Nephron (organoid): Measurements from ENCODE around the gene SLC39A6.
"Not testable (repeated sequence)": the region's sequence is repeated elsewhere in the genome, so short reads cannot be mapped to it uniquely, and the experiment has no call there.

Experiments used
- H3K27ac Mint-ChIP-seq, 3 experiments: 2 replicates each; pipeline ENCODE4 v1.8.0; 2020; ENCODE audit warnings: mixed read lengths in 3 of 3, mild to moderate bottlenecking in 2 of 3, moderate library complexity in 1 of 3
- H3K27me3 Mint-ChIP-seq: 2 replicates; pipeline ENCODE4 v1.8.0; 2021; ENCODE audit warnings: low read depth, mild to moderate bottlenecking, moderate library complexity, mixed read lengths
- H3K36me3 Mint-ChIP-seq: 2 replicates; pipeline ENCODE4 v1.8.0; 2020; ENCODE audit warnings: low read depth, mixed read lengths
- H3K4me1 Mint-ChIP-seq: 2 replicates; pipeline ENCODE4 v1.8.0; 2020; ENCODE audit warnings: mixed read lengths
- H3K4me3 Mint-ChIP-seq, 3 experiments: 2 replicates each; pipeline ENCODE4 v1.8.0; 2020; ENCODE audit warnings: mild to moderate bottlenecking in 3 of 3, mixed read lengths in 3 of 3, moderate library complexity in 2 of 3
- H3K9me3 Mint-ChIP-seq: 2 replicates; pipeline ENCODE4 v1.8.0; 2020; ENCODE audit warnings: mixed read lengths
- TF ChIP-seq, protein P1 (sequence below), 3 experiments: fragments of 200-600 bp; sonication (generic); IDR thresholded peaks; one replicate each; pipeline ENCODE4 v1.5.0; 2021; ENCODE audit warnings: antibody characterized with exemption in 3 of 3; ENCODE audit not compliant: unreplicated experiment in 3 of 3

SLC39A6 gene

DNA sequence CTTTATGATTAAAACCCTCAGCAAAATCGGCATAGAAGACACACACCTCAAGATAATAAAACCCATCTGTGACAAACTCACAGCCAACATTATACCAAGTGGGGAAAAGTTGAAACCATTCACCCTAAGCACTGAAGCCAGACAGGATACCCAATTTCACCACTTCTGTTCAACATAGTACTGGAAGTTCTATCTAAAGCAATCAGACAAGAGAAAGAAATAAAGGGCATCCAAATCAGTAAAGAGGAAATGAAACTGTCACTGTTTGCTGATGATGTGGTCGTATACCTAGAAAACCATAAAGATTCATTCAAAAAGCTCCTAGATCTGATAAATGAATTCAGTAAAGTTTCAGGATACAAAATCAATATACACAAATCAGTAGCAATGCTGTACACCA, 45.4 kb downstream of the SLC39A6 start:
- Mint-ChIP-seq H3K36me3 (no peaks in the 10 kb centered on the region), H3K4me3 (no peak overlapping the region), H3K27ac (no peak overlapping the region), H3K4me1 (no peaks in the 10 kb centered on the region), H3K27me3 (peaks cover 3% of the 10 kb centered on the region), H3K9me3 (peaks cover 23% of the 10 kb centered on the region)
- TF ChIP-seq, protein P1, sequence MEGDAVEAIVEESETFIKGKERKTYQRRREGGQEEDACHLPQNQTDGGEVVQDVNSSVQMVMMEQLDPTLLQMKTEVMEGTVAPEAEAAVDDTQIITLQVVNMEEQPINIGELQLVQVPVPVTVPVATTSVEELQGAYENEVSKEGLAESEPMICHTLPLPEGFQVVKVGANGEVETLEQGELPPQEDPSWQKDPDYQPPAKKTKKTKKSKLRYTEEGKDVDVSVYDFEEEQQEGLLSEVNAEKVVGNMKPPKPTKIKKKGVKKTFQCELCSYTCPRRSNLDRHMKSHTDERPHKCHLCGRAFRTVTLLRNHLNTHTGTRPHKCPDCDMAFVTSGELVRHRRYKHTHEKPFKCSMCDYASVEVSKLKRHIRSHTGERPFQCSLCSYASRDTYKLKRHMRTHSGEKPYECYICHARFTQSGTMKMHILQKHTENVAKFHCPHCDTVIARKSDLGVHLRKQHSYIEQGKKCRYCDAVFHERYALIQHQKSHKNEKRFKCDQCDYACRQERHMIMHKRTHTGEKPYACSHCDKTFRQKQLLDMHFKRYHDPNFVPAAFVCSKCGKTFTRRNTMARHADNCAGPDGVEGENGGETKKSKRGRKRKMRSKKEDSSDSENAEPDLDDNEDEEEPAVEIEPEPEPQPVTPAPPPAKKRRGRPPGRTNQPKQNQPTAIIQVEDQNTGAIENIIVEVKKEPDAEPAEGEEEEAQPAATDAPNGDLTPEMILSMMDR (IDR thresholded peaks at IDR 0.05; ENCODE audit: unreplicated experiment in 3 of 3), result no peak

DNA sequence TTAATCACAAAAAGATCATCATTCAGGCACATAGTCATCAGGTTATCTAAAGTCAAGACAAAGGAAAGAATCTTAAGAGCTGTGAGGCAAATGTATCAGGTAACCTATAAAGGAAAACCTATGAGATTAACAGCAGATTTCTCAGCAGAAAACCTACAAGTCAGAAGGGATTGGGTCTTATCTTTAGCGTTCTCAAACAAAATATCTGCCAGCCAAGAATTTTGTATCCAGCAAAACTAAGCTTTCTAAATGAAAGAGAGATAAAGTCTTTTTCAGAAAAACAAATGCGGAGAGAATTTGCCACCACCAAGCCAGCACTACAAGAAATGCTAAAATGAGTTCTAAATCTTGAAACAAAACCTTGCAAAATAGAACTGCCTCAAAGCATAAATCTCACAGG, 48.0 kb downstream of the SLC39A6 start:
- H3K4me1 Mint-ChIP-seq, H3K4me3 Mint-ChIP-seq, H3K27me3 Mint-ChIP-seq, H3K36me3 Mint-ChIP-seq, H3K27ac Mint-ChIP-seq: not testable (repeated sequence)
- H3K9me3 Mint-ChIP-seq, result peaks cover 25% of the 10 kb centered on the region

DNA sequence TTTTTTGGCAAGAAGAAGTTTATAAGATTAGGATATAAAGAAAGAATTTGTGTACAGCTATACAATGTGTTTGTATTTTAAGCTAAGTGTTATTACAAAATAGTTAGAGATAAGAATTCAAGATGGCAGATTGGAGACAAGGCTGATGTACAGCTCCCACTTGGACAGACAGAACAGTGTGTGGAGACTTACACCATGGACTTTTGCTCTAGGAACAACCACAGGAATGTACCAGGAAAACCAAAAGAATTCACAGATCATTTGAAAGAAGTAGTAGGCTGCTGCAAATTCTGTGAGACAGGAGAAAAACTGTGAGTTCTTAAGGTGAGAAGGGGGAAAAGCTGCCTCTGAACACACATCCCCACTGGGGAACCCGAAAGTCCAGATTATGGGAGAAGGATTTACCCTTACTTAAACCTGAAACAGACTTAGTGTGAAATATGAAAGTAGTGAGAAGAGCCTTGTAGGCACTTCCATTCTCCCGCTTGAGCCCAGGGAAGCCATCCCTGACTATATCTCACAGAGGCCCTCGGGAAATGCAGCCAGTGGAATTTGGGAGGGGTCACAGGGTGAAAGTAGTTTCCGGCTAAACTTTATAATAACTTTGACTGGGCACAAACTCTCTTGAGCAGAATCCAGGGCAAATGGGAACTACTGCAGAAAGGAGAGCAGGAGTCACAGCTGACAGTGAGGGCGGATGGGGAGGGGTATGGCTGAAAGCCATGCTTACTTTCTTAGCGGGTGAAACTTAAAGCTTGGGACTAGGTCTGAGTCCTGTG, 50.2 kb downstream of the SLC39A6 start:
- TF ChIP-seq, protein P1 (IDR thresholded peaks at IDR 0.05; ENCODE audit: unreplicated experiment in 3 of 3), result no peak
- Mint-ChIP-seq H3K9me3 (peaks cover 24% of the 10 kb centered on the region), H3K4me1 (no peaks in the 10 kb centered on the region), H3K4me3 (no peak overlapping the region), H3K27ac (no peak overlapping the region), H3K27me3 (peaks cover 3% of the 10 kb centered on the region), H3K36me3 (no peaks in the 10 kb centered on the region)

DNA sequence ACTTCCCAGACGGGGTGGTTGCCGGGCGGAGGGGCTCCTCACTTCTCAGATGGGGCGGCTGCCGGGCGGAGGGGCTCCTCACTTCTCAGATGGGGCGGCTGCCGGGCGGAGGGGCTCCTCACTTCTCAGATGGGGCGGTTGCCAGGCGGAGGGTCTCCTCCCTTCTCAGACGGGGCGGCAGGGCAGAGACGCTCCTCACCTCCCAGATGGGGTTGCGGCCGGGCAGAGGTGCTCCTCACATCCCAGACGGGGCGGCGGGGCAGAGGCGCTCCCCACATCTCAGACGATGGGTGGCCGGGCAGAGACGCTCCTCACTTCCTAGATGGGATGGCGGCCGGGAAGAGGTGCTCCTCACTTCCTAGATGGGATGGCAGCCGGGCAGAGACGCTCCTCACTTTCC, 51.4 kb downstream of the SLC39A6 start:
- not testable (repeated sequence) for H3K36me3 Mint-ChIP-seq, H3K27ac Mint-ChIP-seq, H3K27me3 Mint-ChIP-seq, H3K4me3 Mint-ChIP-seq, H3K4me1 Mint-ChIP-seq
- H3K9me3 Mint-ChIP-seq, result peaks cover 23% of the 10 kb centered on the region

DNA sequence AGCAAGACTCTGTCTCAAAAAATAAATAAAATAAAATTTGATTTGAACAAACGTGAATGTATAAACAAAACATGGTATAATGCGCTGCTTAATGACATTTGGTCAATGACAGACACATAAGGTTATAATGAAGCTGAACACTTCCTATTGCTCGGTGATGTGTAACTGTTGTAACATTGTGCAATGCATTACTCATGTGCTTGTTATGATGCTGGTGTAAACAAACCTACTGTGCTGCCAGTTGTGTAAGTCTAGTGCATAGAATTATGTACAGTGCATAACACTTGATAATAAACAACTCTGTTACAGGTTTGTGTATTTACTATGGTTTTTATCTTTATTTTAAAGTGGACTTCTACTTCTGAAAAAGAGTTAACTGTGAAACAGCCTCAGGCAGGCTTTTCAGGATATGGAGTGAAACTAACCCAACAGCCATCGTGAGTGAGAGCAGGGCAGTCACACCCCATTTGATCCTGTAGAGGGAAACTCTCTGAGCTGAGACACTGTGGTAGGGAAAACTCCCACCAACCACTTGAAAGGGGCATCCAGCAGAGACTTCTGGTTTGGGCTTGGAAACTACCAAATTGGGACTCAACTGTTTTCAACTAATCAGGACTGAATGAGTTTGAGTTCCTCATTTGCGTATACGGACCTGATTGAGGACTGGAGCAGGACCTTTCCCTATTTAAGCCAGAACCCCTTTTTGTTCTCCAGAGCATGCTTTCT, 53.1 kb downstream of the SLC39A6 start:
- peak overlapping the region in 1 of 3 experiments; percentile 70 for H3K27ac Mint-ChIP-seq
- no peaks in the 10 kb centered on the region for H3K4me1 Mint-ChIP-seq
- H3K27me3 Mint-ChIP-seq, result peaks cover 7% of the 10 kb centered on the region
- H3K9me3 Mint-ChIP-seq, result peaks cover 14% of the 10 kb centered on the region
- TF ChIP-seq, protein P1 (IDR thresholded peaks at IDR 0.05; ENCODE audit: unreplicated experiment in 3 of 3), result no peak
- no peaks in the 10 kb centered on the region for H3K36me3 Mint-ChIP-seq
- H3K4me3 Mint-ChIP-seq, result no peak overlapping the region

DNA sequence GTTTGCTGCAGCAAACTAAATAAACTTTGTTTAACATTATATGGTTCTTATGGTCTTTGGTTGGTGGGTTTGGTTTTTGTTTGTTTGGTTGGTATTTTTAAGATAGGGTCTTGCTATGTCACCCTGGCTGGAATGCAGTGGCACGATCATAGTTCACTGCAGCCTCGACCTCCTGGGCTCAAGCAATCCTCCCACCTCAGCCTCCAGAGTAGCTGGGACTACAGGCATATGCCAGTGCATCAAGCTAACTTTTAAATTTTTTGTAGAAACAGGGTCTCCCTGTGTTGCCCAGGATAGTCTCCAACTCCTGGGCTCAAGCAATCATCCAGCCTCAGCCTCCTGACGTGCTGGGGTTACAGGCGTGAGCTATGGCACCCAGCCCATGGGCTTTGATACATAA, 54.7 kb downstream of the SLC39A6 start:
- H3K4me3 Mint-ChIP-seq, result no peak overlapping the region
- no peak overlapping the region for H3K27ac Mint-ChIP-seq
- no peaks in the 10 kb centered on the region for H3K4me1 Mint-ChIP-seq
- H3K9me3 Mint-ChIP-seq, result peaks cover 7% of the 10 kb centered on the region
- peaks cover 8% of the 10 kb centered on the region for H3K27me3 Mint-ChIP-seq
- TF ChIP-seq, protein P1 (IDR thresholded peaks at IDR 0.05; ENCODE audit: unreplicated experiment in 3 of 3), result no peak
- H3K36me3 Mint-ChIP-seq, result no peaks in the 10 kb centered on the region

DNA sequence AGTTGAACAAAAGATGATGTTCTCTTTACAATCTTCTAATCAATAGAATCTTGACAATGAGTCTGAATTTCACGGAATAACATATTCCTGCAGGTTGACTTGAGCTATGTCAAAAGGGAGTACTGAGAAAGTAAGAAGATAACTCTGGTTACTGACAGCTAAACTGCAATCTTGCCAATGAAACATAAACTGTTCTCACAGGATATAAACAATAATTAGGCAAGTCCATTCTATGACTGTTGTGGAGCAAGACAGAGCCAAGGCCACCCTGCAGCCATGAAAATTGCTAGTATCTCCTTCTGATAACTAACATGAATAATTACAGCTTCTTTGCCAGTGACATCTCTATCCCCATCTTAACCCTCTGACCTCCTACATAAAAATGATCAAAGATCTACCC, 55.5 kb downstream of the SLC39A6 start:
- no peaks in the 10 kb centered on the region for H3K36me3 Mint-ChIP-seq
- TF ChIP-seq, protein P1 (IDR thresholded peaks at IDR 0.05; ENCODE audit: unreplicated experiment in 3 of 3), result no peak
- H3K4me3 Mint-ChIP-seq, result no peak overlapping the region
- peaks cover 2% of the 10 kb centered on the region for H3K9me3 Mint-ChIP-seq
- no peak overlapping the region for H3K27ac Mint-ChIP-seq
- H3K27me3 Mint-ChIP-seq, result peaks cover 8% of the 10 kb centered on the region
- H3K4me1 Mint-ChIP-seq, result no peaks in the 10 kb centered on the region

DNA sequence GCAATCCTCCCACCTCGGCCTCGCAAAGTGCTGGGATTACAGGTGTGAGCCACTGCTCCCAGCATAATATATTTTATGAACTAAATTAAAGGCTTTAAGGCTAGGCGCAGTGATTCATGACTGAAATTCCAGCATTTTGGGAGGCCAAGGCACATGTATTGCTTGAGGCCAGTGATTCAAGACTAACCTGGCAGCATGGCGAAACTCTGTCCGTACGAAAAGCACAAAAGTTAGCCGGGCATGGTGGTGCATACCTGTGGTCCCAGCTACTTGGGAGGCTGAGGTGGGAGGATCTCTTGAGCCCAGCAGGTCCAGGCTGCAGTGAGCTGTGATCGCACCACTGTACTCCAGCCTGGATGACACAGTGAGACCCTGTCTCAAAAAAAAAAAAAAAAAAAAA, 56.7 kb downstream of the SLC39A6 start:
- H3K9me3 Mint-ChIP-seq, H3K4me3 Mint-ChIP-seq, H3K4me1 Mint-ChIP-seq, H3K36me3 Mint-ChIP-seq, H3K27ac Mint-ChIP-seq, H3K27me3 Mint-ChIP-seq: not testable (repeated sequence)
